ENCODE measurements around the gene DGKG. TPM values are rescaled to one million over a fixed set of nuclear protein-coding genes. Genes with fewer than 3 reads are reported as not detected.
A peak's percentile ranks its signal among the peaks of the same experiment; 100 is the strongest.

Gene DGKG
- total and polyA plus RNA-seq, 10 of the 15 experiments (the other 5 are each of a cell fraction or from before 2014, with no cell fraction given): 0.39 to 6.2 (median 4.7) TPM

DNA sequence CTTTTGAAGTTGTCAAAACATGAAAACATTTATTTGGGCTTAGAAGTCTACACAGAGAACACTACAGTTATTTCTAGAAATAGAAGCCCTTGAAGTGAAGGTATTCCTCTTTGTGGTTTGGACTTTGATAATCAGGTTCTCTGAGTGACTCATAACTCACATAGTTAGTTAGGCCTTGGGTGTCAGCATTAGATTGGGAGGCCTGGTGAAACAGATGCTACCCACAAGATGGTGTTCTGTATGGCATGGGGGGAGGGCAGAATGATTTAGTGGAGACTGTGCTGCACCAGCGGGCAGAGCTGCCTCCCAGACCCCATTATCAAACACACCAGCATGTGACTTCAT, 144.2 kb downstream of the DGKG start (continued):
- TF ChIP-seq, protein P1, sequence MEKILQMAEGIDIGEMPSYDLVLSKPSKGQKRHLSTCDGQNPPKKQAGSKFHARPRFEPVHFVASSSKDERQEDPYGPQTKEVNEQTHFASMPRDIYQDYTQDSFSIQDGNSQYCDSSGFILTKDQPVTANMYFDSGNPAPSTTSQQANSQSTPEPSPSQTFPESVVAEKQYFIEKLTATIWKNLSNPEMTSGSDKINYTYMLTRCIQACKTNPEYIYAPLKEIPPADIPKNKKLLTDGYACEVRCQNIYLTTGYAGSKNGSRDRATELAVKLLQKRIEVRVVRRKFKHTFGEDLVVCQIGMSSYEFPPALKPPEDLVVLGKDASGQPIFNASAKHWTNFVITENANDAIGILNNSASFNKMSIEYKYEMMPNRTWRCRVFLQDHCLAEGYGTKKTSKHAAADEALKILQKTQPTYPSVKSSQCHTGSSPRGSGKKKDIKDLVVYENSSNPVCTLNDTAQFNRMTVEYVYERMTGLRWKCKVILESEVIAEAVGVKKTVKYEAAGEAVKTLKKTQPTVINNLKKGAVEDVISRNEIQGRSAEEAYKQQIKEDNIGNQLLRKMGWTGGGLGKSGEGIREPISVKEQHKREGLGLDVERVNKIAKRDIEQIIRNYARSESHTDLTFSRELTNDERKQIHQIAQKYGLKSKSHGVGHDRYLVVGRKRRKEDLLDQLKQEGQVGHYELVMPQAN (conservative IDR thresholded peaks at IDR 0.05): no peak
- TF ChIP-seq, protein P2, sequence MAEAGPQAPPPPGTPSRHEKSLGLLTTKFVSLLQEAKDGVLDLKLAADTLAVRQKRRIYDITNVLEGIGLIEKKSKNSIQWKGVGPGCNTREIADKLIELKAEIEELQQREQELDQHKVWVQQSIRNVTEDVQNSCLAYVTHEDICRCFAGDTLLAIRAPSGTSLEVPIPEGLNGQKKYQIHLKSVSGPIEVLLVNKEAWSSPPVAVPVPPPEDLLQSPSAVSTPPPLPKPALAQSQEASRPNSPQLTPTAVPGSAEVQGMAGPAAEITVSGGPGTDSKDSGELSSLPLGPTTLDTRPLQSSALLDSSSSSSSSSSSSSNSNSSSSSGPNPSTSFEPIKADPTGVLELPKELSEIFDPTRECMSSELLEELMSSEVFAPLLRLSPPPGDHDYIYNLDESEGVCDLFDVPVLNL (IDR thresholded peaks at IDR 0.05; ENCODE audit: low read depth, low read length): no peak
- TF ChIP-seq PAX8 (IDR thresholded peaks at IDR 0.05) (no peak), CBFB (IDR thresholded peaks at IDR 0.05; ENCODE audit: low read depth) (peak; percentile 68; the same call in 1 of the 2 replicates), NR2F1 (conservative IDR thresholded peaks at IDR 0.05) (peak; percentile 73), SIX5 (IDR thresholded peaks at IDR 0.05; ENCODE audit: low read depth, low read length, severe bottlenecking) (no peak), MYC (IDR thresholded peaks at IDR 0.05; ENCODE audit: insufficient read depth, insufficient read length, insufficient replicate concordance, low read length, severe bottlenecking) (no peak), FOS (IDR thresholded peaks at IDR 0.05; ENCODE audit: borderline replicate concordance, extremely low read depth, insufficient read length) (no peak), CBX5 (IDR thresholded peaks at IDR 0.05; ENCODE audit: low read depth) (no peak), NBN (IDR thresholded peaks at IDR 0.05) (peak; percentile 73), SMAD5 (IDR thresholded peaks at IDR 0.05; ENCODE audit: low read depth) (no peak), POU2F2 (IDR thresholded peaks at IDR 0.05; ENCODE audit: borderline replicate concordance, low read depth, low read length) (no peak), RAD21 (IDR thresholded peaks at IDR 0.05; ENCODE audit: insufficient read depth, low read depth, low read length) (no peak), SREBF1 (IDR thresholded peaks at IDR 0.05; ENCODE audit: low read length) (no peak), POLR2A (IDR thresholded peaks at IDR 0.05; ENCODE audit: low read depth, low read length) (no peak), MTA3 (IDR thresholded peaks at IDR 0.05; ENCODE audit: borderline replicate concordance, low read length) (peak; percentile 94)
- TF ChIP-seq, protein P3, sequence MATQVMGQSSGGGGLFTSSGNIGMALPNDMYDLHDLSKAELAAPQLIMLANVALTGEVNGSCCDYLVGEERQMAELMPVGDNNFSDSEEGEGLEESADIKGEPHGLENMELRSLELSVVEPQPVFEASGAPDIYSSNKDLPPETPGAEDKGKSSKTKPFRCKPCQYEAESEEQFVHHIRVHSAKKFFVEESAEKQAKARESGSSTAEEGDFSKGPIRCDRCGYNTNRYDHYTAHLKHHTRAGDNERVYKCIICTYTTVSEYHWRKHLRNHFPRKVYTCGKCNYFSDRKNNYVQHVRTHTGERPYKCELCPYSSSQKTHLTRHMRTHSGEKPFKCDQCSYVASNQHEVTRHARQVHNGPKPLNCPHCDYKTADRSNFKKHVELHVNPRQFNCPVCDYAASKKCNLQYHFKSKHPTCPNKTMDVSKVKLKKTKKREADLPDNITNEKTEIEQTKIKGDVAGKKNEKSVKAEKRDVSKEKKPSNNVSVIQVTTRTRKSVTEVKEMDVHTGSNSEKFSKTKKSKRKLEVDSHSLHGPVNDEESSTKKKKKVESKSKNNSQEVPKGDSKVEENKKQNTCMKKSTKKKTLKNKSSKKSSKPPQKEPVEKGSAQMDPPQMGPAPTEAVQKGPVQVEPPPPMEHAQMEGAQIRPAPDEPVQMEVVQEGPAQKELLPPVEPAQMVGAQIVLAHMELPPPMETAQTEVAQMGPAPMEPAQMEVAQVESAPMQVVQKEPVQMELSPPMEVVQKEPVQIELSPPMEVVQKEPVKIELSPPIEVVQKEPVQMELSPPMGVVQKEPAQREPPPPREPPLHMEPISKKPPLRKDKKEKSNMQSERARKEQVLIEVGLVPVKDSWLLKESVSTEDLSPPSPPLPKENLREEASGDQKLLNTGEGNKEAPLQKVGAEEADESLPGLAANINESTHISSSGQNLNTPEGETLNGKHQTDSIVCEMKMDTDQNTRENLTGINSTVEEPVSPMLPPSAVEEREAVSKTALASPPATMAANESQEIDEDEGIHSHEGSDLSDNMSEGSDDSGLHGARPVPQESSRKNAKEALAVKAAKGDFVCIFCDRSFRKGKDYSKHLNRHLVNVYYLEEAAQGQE (IDR thresholded peaks at IDR 0.05; ENCODE audit: low read depth, low read length): no peak
- TF ChIP-seq, protein P4, sequence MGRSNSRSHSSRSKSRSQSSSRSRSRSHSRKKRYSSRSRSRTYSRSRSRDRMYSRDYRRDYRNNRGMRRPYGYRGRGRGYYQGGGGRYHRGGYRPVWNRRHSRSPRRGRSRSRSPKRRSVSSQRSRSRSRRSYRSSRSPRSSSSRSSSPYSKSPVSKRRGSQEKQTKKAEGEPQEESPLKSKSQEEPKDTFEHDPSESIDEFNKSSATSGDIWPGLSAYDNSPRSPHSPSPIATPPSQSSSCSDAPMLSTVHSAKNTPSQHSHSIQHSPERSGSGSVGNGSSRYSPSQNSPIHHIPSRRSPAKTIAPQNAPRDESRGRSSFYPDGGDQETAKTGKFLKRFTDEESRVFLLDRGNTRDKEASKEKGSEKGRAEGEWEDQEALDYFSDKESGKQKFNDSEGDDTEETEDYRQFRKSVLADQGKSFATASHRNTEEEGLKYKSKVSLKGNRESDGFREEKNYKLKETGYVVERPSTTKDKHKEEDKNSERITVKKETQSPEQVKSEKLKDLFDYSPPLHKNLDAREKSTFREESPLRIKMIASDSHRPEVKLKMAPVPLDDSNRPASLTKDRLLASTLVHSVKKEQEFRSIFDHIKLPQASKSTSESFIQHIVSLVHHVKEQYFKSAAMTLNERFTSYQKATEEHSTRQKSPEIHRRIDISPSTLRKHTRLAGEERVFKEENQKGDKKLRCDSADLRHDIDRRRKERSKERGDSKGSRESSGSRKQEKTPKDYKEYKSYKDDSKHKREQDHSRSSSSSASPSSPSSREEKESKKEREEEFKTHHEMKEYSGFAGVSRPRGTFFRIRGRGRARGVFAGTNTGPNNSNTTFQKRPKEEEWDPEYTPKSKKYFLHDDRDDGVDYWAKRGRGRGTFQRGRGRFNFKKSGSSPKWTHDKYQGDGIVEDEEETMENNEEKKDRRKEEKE (IDR thresholded peaks at IDR 0.05): no peak
- TF ChIP-seq, protein P5, sequence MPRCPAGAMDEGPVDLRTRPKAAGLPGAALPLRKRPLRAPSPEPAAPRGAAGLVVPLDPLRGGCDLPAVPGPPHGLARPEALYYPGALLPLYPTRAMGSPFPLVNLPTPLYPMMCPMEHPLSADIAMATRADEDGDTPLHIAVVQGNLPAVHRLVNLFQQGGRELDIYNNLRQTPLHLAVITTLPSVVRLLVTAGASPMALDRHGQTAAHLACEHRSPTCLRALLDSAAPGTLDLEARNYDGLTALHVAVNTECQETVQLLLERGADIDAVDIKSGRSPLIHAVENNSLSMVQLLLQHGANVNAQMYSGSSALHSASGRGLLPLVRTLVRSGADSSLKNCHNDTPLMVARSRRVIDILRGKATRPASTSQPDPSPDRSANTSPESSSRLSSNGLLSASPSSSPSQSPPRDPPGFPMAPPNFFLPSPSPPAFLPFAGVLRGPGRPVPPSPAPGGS (IDR thresholded peaks at IDR 0.05; ENCODE audit: borderline replicate concordance, insufficient read depth, low read depth, low read length, poor library complexity, severe bottlenecking): no peak
- TF ChIP-seq, protein P6, sequence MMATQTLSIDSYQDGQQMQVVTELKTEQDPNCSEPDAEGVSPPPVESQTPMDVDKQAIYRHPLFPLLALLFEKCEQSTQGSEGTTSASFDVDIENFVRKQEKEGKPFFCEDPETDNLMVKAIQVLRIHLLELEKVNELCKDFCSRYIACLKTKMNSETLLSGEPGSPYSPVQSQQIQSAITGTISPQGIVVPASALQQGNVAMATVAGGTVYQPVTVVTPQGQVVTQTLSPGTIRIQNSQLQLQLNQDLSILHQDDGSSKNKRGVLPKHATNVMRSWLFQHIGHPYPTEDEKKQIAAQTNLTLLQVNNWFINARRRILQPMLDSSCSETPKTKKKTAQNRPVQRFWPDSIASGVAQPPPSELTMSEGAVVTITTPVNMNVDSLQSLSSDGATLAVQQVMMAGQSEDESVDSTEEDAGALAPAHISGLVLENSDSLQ (IDR thresholded peaks at IDR 0.05): peak; percentile 52; the same call in 1 of the 2 replicates
